Esophagus squamous epithelium (tissue), 5 donors: Measurements from ENCODE around the gene NIPSNAP3A. TPM values are rescaled to one million over a fixed set of nuclear protein-coding genes. Genes with fewer than 3 reads are reported as not detected.

Source experiments
- DNase-seq: peaks from one replicate; lab custom pipeline; 2025; lab: John Stamatoyannopoulos, UW
- H3K27ac ChIP-seq, 4 donors: fragments of 200-600 bp; sonication (generic); one replicate each; pipeline ENCODE4 v1.5.1; 2016 to 2019; ENCODE audit warnings: mild to moderate bottlenecking in 1 of 4
- H3K27me3 ChIP-seq, 4 donors: fragments of 200-600 bp; sonication (generic); 1 replicate in 3 of 4; 2 replicates in 1 of 4; pipeline versions ENCODE4 v1.5.1 to v1.6.0; 2017 to 2021; ENCODE audit warnings: antibody characterized with exemption in 1 of 4
- H3K36me3 ChIP-seq, 3 donors: fragments of 200-600 bp; sonication (generic); one replicate each; pipeline ENCODE4 v1.5.1; 2016 to 2019
- H3K4me1 ChIP-seq, 3 donors: fragments of 200-600 bp; sonication (generic); one replicate each; pipeline ENCODE4 v1.5.1; 2017 to 2019
- H3K4me3 ChIP-seq, 4 donors: fragments of 200-600 bp; sonication (generic); 1 replicate in 3 of 4; 2 replicates in 1 of 4; pipeline ENCODE4 v1.5.1; 2016 to 2019; ENCODE audit warnings: mild to moderate bottlenecking in 2 of 4, moderate library complexity in 1 of 4
- H3K9me3 ChIP-seq, 3 donors: fragments of 200-600 bp; sonication (generic); one replicate each; pipeline ENCODE4 v1.5.1; 2016 to 2019
- POLR2A ChIP-seq, 4 donors: fragments of 450-650 bp; IDR thresholded peaks; one replicate each; pipeline ENCODE4 v1.6.1; 2017; ENCODE audit warnings: antibody characterized with exemption in 4 of 4, mild to moderate bottlenecking in 4 of 4, moderate library complexity in 3 of 4
- WGBS, 2 donors: methylation state at CpG; one replicate each; pipeline ENCODE4 v1.1.5; 2018; 5-methylcytosine and 5-hydroxymethylcytosine counted together
- intact Hi-C: fragments of 100-400 bp; cut with DNase I; formaldehyde crosslinking; loops from one replicate; pipeline ENCODE4 v1.15.0; 2022
- total RNA-seq, 4 donors: library from RNA; depleted of rRNA; stranded (reverse); fragments of >200 nt; gene quantifications; one replicate each; pipeline ENCODE4 v1.1.0, GENCODE V29; 2016
- TF ChIP-seq, protein P1 (sequence below), 6 experiments: fragments of 450-650 bp in 4 of 6; fragments of 200-600 bp in 2 of 6; sonication (generic) in 2 of 6; IDR thresholded peaks; one replicate each; pipeline ENCODE4 v1.5.1; 2016 to 2019; ENCODE audit warnings: antibody characterized with exemption in 6 of 6, mild to moderate bottlenecking in 4 of 6, moderate library complexity in 4 of 6
- donor health status: DM: yes; HTN: yes; CAD: no.

The NIPSNAP3A gene
- total RNA-seq, 4 donors from 2014 or later, result 20.1 to 34.2 (median 30.2) TPM

DNA sequence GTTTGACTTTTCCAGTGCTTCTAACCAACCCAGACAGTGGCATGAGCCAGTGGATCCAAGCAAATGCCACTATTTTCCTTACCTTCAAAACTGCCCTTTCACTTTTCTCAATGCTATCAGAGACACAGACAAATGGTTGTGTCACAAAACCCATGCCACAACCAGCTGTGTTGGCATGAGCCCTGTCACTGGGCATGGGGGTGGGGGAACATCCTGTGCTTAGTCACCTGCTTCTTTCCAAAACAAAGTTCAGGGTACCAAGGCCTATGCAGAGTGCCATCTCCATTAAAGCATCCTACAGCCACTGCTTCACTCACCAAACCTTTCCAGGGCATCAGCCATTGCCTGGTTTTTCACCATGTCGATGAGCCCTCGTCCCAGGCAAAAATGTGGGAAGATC is 46.6 kb downstream of the NIPSNAP3A start:
- WGBS, 2 donors, result 93 to 95% methylated on average over 2 of the region's 2 CpGs
- no peak overlapping the region for H3K27ac ChIP-seq
- H3K4me3 ChIP-seq, result no peak overlapping the region
- peaks cover 20 to 100% (median 86%) of the 10 kb centered on the region in 3 donors for H3K36me3 ChIP-seq
- no peaks in the 10 kb centered on the region for H3K4me1 ChIP-seq
- no peaks in the 10 kb centered on the region for H3K9me3 ChIP-seq
- intact Hi-C loops, result no loop called here
- no peak for DNase-seq
- no peaks in the 10 kb centered on the region for H3K27me3 ChIP-seq
- TF ChIP-seq, protein P1, sequence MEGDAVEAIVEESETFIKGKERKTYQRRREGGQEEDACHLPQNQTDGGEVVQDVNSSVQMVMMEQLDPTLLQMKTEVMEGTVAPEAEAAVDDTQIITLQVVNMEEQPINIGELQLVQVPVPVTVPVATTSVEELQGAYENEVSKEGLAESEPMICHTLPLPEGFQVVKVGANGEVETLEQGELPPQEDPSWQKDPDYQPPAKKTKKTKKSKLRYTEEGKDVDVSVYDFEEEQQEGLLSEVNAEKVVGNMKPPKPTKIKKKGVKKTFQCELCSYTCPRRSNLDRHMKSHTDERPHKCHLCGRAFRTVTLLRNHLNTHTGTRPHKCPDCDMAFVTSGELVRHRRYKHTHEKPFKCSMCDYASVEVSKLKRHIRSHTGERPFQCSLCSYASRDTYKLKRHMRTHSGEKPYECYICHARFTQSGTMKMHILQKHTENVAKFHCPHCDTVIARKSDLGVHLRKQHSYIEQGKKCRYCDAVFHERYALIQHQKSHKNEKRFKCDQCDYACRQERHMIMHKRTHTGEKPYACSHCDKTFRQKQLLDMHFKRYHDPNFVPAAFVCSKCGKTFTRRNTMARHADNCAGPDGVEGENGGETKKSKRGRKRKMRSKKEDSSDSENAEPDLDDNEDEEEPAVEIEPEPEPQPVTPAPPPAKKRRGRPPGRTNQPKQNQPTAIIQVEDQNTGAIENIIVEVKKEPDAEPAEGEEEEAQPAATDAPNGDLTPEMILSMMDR (IDR thresholded peaks at IDR 0.05), result no peak
- TF ChIP-seq POLR2A (IDR thresholded peaks at IDR 0.05), result no peak

DNA sequence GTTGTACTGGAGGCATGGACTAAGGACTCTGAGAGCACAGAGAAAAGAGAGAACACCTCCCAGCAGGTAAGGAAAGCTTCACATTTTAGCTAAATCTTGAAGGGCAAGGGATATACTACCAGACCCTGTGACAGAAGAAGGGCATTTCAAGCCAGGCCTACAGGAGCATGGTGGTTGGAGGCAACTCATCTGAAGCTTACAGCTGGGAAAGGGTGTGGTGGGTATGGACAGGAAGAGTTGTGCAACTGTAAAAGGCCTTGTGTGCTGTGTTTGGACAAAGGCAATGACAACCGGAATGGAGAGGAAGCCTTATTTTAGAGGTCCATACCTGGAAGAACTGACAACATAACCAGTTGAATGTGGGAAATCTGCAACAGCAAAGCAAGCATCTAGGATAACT is 47.6 kb downstream of the NIPSNAP3A start:
- WGBS, 2 donors, result 64% methylated on average over 1 of the region's 1 CpG
- TF ChIP-seq POLR2A (IDR thresholded peaks at IDR 0.05), result no peak
- TF ChIP-seq, protein P1 (IDR thresholded peaks at IDR 0.05), result no peak

DNA sequence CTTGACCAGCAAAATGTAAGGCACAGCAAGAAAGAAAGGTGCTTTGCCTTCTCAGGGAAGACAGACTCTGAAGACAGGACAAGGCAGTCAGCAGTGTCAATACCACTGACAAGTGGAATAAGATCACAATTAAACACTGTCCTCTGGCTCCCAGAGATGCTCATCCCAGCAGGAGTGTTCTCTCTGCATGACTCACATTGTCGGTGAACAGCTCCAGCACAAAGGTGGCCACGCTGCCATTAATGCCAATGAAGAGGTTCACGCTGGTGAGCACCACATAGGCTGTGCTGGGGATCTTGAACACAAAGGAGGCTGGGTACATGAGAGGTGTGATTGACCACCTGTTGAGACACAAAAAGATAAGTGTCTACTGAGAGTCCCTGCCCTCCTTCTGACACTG is 48.4 kb downstream of the NIPSNAP3A start:
- TF ChIP-seq, protein P1 (IDR thresholded peaks at IDR 0.05), result no peak
- TF ChIP-seq POLR2A (IDR thresholded peaks at IDR 0.05), result no peak
- no peaks in the 10 kb centered on the region for H3K9me3 ChIP-seq
- no peak overlapping the region for H3K27ac ChIP-seq
- H3K4me1 ChIP-seq, result no peaks in the 10 kb centered on the region
- intact Hi-C loops, result no loop called here
- H3K4me3 ChIP-seq, result no peak overlapping the region
- H3K27me3 ChIP-seq, result no peaks in the 10 kb centered on the region
- H3K36me3 ChIP-seq, result peaks cover 16 to 100% (median 81%) of the 10 kb centered on the region in 3 donors
- DNase-seq, result no peak
- WGBS, 2 donors, result 86 to 95% methylated on average over 1 to 3 of the region's 3 CpGs

More for the DNA sequence above, 47.6 kb downstream of the NIPSNAP3A start:
- H3K9me3 ChIP-seq, result no peaks in the 10 kb centered on the region
- intact Hi-C loops, result no loop called here
- DNase-seq, result no peak
- no peak overlapping the region for H3K27ac ChIP-seq
- no peaks in the 10 kb centered on the region for H3K27me3 ChIP-seq
- H3K36me3 ChIP-seq, result peaks cover 16 to 100% (median 82%) of the 10 kb centered on the region in 3 donors
- no peaks in the 10 kb centered on the region for H3K4me1 ChIP-seq
- H3K4me3 ChIP-seq, result no peak overlapping the region

DNA sequence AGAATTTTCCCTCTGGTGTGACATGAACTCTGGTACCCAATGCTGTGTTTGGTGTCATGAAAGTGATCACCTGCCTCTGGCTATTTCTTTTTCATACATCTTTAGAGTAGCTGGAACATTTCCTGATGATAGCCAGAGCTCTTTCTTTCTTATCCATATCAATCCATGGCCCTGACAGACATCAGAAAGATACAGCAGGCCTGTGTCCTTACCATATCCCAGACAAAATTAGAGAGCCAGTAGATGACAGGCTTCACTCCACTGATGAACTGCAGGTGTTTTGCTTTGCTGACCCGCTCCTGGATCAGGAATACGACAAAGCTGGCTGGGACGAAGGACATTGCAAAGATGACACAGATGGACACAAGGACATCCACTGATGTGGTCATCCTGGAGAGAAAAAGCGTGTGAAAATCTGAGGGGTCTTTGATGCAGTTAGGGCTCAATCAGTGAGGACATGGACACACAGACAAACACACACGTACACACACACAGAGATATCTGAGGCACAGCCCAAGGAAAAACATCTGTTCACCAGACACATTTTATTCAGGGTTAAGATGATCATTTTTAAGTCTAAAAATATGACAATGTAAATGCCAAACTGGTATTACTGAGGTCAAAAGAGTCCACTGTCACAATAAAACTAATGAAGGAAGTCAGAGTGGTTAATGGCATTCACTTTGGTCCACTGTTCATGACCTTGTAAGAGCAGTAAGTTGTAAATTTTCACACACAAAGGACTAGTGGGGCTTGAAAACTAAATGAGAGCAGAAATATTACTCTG is 50.9 kb downstream of the NIPSNAP3A start:
- H3K4me1 ChIP-seq, result no peaks in the 10 kb centered on the region
- WGBS, 2 donors, result 82 to 86% methylated on average over 5 of the region's 5 CpGs
- no peak for DNase-seq
- H3K36me3 ChIP-seq, result peaks cover 26 to 100% (median 82%) of the 10 kb centered on the region in 3 donors
- TF ChIP-seq, protein P1 (IDR thresholded peaks at IDR 0.05), result no peak
- H3K27me3 ChIP-seq, result no peaks in the 10 kb centered on the region
- H3K9me3 ChIP-seq, result no peaks in the 10 kb centered on the region
- H3K4me3 ChIP-seq, result no peak overlapping the region
- intact Hi-C loops, result no loop called here
- no peak overlapping the region for H3K27ac ChIP-seq

DNA sequence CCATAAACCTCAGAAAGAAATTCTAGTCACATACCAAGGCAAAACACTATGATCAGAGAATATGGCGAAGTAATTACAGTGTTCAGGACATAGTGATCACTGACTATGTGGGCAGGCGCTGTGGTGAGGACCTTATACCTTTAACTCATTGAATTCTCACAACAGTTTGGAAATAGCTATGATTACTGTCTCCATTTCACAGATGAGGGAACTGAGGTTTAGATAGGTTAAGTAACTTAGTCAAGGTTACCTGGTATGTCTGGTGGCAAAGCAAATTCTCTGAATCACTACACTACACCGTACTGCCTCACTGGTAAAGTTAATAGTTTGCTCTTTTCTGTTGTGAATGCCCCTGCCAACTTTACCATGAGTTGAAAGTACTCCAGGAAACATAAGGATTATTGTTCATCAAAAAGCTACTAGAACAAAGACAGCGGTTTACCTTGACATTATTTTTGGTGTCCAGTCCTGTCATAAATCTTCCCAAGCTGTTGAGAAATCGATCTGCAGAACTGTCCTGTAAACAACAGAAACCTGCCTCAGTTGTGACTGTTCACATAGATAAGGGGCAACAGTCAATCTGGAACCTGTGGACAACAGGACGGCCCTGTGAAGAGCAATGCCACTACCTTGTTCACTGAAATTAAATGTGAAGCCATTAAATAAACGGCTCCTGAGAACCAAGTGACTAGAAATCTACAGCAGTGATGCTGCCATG is 52.7 kb downstream of the NIPSNAP3A start:
- intact Hi-C loops, result no loop called here
- H3K36me3 ChIP-seq, result peaks cover 17 to 100% (median 78%) of the 10 kb centered on the region in 3 donors
- no peak for DNase-seq
- WGBS, 2 donors, result 83 to 91% methylated on average over 6 to 7 of the region's 7 CpGs
- TF ChIP-seq, protein P1 (IDR thresholded peaks at IDR 0.05), result no peak
- TF ChIP-seq POLR2A (IDR thresholded peaks at IDR 0.05), result no peak
- peaks cover 0 to 3% (median 0%) of the 10 kb centered on the region in 3 donors for H3K4me1 ChIP-seq
- H3K9me3 ChIP-seq, result no peaks in the 10 kb centered on the region
- H3K27ac ChIP-seq, result no peak overlapping the region
- no peak overlapping the region for H3K4me3 ChIP-seq
- no peaks in the 10 kb centered on the region for H3K27me3 ChIP-seq
